Measurements from ENCODE around the gene PARD3.

Gene PARD3

DNA sequence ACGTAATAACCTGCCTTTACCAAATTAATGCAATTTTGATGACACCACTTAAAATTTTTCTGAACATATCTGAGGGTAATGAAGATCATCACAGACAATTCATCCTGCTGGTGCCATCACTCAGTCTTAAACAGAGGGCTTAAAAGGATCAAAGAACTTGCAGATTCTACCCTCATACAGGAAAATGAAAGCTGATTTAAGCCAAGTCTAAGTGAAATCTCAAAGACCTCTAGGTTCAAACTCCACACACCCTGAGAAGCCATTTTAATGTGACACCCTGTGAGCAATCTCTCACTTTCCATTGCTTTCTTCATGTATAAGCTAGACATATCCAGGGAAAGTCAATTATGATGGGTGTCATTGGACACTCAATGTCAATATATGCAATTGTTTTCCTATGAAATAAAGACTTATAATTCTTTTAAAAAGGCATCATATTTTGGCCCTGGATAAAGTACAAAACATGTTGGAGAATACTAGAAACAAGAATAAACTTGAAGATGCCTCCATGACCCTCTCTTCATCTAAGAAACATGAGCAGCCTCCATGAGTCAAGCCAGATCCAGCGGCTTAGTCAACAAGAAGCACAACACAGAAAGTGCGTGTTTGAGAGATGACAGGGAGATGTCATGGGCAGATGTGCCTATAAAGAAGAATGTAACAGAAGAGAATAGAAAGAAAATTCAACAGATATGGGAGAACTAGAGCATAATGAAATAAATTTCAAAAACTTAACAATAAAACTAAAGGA is 291.9 kb downstream of the PARD3 start:
- DNase-seq: no peak

DNA sequence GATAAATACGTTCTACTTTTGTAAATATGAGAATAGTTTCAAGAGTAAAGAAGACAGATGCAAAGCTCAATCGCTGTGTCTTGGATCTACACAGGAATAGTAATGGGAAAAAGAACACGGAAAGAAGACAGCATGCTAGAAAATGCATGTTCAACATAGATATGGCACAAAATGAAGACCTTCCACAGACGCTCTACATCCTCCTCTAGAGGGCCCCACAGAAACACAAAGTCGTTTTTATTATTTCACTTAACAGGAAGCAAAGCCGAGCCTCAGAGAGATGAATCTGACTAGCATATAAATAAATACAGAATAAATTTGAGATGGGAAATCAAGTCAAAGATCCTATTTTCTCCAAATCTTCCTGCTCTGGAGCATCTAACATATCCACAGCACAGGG is 292.6 kb downstream of the PARD3 start:
- DNase-seq: no peak

DNA sequence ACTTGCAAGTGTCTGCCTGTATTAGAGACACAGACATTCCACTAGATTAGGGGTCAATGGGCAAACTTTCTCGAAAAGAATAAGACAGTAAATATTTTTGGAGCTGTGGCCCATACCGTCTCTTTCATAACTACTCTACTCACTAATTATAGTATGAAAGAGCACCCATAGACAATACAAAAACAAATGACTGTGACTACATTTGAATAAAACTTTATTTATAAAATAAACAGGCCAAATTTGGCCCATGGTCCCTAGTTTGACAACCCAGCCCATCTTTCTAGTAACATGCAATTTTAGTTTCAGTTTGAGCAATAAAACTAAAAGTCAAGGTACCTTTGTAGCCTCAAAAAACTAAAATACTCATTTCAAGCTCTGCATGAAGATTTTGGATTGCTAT is 294.6 kb downstream of the PARD3 start:
- no peak for DNase-seq

DNA sequence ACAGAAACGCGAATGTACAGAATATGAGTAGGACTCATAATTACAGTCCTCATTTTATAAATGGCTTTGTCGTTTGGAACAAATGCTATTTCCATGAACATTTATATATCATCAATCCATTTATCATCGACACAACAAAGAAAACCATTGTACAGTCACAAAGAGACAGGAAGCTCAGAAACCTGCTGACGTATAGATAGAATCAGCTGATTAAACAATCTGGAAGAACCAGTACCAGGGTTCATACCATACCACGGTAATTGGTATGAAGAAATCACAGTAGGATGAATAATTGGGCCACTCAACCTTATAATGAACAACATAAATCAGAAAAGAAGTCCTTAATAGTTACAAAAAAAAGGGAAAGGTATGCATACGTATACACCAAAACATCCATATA is 295.0 kb downstream of the PARD3 start:
- no peak for DNase-seq

DNA sequence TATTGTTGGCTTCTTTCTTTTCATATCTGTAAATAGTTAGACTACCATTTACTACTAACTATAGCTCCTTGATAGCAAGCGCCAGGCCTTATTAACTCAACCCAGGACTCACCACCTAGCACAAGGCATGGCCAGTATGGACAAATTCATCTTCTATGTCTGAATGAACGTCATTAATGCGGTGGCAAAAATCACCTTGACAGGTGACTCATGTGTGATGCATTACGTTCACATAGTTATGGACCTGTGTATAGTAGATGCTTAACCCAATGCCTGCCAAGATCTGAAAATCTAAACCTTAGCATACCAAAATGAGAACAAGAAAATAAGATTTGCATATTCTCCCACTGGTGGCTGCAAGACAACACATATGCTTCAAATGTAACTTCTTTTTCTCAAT is 300.8 kb downstream of the PARD3 start:
- DNase-seq: no peak

DNA sequence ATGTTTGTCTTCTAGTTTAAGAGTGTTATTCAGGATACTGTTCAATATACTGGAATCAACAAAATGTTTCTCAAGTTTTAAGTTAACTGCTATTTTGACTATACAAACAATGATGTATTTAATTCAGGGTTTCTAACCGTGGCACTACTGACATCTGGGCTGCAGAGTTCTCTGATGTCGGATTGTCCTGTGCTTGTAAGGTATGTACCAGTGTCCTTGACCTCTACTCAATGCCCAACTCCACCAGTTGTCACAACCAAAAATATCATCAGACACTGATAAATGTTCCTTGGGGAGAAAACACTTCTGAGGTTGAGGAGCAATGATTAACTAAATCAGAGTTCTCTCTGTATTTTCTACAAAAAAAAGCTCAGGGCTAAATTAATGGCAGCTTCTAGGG is 301.5 kb downstream of the PARD3 start:
- no peak for DNase-seq

DNA sequence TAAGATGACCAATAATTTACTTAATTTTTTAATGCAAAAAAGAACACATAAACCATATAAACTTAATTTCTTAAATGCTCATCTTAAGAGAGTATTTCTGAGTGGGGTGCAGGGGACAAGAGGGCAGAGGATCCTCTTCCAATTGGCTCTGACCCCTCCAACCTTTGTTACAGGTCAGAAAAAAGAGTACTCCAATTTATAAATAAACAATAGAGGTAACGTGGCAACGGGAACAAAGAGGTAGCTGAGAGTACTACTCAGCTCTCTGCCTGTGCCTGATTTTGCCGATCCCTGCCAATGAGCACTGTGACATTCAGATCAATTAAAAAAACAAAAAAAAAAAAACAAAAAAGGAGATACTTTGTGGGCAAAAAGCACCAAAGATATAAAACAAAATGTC is 307.9 kb downstream of the PARD3 start:
- no peak for DNase-seq

DNA sequence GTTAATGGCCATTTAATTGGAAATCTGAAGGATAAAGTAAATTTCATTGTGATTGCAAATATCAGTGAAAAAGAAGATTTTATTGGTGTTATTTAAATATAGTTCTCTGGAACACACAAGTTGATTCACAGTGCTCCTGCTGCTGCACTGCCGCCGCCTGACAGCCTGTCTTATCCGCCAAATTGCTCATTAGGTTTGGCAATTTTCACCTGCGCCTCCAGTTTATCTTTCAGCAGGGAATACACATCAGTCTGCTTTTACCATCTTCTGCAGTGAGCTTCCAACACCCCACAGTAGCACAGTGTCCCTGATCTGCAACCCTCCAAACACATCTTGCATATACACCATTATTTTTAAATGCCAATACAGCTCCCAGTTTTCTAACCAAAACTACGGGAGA is 308.3 kb downstream of the PARD3 start:
- DNase-seq: no peak

DNA sequence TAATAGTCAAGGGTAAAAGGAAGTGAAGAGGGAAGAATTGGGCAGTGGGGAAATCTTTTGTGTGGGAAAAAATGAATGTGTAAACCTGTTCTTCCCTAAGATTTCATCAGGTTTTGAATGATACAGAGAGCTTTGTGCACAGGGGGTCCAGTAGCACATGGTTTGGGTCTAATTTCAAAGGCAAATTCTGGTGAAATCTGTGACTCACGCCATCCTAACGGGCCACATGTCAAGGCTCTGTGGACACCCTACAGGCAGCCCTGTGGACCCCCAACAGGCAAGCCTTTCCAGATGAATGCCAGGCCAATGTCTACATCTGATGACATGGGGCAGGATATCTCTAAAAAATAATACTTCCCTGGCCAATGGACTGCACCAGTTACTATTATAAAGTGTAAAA is 309.8 kb downstream of the PARD3 start:
- DNase-seq: no peak

DNA sequence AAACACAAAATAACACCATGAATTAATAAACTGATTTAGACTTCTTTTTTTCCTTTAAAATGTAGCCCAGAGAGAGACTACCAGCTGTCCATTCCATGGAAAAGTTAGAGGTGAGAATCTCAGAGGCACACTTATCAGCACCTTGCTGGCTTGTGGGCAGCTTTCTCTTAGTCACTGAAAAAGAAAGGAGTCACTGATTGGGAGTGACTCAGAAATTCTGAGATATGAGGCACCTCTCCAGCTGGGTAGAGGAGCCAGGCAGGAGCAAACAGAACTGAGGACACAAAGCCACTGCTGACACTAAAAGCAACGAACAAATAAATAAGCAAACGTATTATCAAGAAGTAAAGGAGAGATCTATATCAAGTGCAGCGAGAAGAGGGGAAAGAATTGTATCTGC is 310.6 kb downstream of the PARD3 start:
- DNase-seq: peak; percentile 4

DNA sequence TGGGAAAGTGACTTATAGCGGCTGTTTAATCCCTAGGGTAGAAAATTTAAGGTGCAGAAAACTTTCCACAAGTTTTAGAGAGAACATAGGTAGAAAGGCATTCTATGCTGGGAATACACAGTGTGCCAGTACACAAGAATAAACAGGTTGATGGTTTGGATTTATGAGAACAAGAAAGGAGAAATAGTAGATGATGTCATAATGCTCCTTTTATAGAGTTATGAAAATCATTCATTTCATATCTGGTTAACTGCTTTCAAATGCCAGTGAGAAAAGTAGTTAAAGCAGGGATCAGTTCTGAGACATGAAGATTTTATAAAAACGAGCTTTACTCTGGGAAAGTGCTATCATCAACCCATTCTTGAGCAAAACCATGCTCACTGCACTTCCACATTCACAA is 311.4 kb downstream of the PARD3 start:
- no peak for DNase-seq

DNA sequence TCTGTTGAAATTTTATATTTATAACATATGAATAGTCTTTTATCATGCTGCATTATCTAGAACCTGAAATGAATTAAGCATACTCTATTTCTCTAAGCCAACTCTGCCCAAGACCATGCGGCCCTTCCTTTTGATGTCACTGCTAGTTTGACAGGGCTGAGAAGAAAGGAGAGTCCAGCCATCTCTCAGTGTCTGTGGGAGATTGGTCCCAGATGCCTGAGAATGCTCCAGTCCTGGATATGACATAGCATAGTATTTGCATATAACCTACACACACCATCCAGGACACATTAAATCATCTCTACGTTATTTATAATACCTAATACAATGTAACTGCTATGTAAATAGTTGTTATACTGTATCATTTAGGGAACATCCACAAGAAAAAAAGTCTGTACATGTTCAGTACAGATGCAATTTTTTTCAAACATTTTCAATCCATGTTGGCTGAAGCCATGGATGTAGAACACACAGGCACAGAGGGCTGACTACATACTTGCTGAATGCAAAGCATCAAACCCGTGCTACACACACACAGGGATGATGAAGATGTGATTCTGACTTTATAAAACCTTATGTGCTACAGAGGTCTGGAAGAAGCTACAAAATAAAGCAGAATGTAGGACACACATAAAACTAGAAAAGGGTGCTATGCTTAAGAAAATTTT is 315.4 kb downstream of the PARD3 start:
- DNase-seq: no peak

DNA sequence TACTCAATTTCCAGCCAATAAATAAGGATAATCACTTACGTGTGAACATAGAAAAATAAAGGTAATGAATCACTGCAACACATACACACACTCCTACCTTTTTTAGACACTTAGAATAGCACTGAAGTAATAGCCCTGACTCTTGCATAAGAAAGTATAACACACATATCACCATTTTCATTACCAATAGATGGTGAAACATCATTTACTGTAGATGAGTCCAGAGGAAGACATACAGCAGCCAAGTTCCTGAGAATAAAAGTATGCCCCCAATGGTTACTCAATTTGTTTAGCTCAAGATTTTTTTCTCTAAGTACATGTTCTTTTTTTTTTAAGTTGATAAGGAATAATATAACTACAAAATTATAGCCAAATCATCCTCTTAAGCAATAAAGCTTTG is 316.3 kb downstream of the PARD3 start:
- no peak for DNase-seq

DNA sequence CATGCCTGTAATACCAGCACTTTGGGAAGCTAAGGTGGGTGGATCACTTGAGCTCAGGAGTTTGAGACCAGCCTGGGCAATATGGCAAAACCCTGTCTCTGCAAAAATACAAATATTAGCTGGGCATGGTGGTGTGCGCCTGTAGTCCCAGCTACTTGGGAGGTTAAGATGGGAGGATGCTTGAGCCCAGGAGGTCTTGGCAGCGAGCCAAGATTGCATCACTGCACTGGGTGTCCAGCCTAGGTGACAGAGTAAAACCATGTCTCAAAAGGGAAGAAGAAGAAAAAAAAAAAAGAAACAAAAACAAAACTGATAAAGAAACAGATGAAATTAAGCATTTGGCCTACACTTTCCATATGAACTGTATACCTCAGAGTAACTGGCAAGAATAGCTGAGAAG is 319.2 kb downstream of the PARD3 start:
- DNase-seq: no peak

DNA sequence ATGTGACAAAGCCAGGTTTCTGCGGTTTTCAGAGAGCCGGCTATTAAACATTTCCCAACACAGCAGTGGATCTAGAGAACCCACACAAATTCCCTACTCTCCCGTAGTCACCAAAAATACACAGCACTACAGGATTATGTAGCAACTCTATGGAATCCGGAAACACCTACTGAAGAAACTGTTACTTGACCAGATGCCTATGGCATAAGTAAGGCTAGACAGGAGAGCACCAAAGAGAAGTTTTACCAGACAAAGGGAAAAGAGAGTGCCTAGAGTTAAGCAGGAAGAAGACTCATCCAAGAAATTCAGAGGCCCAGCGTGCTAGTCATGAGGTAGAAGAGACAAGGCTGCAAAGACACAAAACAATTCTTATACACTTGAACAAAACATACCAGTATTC is 321.1 kb downstream of the PARD3 start:
- DNase-seq: no peak

DNA sequence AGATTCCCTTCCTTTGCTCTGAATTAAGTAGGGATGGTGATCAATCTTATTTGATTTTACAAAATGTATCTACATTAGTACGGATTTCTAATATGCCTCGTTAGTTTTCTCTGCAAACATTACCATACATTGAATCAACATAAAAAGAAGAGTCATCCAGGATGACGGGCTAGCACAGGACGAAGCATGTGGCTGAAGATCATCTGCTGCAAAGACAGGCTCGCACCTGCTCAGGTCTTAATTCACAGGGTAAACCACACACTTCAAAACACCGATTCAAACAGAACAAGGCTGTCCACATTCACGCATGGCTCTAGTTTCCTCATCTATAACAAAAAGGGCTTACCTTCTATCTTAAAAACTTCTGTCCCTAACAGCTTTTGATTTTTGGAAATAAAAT is 323.0 kb downstream of the PARD3 start:
- no peak for DNase-seq

DNA sequence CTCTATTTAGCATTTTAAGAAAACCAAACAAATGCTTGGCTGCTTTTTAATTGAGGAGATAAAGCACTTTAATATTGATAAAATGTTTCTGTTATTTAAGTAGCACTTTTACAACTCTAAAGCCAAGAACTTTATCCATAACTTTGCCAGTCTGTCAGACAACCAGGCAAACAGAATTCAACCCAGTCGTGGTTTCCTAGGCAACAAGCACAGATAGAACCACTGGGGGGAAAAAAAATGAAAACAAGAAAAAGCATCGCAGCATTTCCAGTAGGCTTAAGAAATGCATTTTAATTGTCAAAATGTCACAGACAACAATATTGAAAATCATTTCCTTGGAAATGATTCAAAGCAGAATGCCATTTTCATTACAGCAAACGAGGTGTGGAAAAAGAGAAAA is 323.4 kb downstream of the PARD3 start:
- DNase-seq: no peak

DNA sequence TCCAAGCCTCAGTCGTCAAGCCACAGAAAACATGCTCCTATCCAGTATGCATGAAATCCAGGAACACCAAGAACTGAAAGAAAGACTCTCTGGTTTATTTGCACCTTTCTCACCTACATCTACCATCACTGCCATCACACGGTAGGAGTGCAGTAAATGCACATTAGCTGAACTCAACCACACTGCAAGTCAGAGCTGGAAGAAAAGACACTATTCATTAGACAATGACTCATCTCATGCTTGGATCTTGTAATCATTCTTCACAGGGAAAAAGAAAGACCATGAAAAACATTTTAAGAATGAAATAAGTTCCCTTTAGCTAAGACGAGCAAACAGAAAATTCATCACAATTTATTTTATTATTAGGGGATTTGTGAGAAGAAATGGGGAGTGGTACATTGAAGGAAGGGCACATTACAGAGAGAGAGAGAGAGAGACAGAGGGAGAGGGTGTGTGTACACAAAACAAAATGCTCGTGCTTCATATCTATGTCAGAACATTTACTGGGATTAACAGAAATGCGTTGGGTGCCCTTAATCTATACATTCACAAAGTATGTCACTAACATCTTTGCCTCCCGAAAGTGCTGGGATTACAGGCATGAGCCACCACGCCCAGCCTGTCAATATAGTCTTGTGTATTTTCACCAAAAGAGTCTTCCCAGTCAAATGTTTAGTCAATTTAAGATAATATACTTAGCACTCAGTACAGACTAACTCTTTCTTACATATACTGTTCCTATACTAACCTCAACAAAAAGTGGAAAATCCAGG is 324.9 kb downstream of the PARD3 start:
- no peak for DNase-seq

DNA sequence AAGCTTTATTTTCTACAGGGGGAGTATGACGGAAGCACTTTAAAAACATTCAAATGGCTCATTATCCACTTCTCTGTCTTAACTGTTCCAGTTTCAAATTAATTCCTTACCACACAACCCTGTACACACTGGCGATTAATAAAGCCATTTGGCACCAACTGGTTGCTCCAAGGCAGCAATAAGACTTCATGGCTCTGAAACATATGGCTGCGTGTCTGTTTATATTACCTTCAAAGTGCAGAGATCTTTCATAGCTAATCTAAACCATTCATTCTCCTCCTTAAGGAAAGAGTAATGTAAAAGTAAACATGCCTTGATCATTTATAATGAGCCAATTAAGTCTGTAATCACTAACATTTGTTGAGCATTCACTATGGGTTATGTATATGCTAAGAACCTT is 325.7 kb downstream of the PARD3 start:
- DNase-seq: no peak

DNA sequence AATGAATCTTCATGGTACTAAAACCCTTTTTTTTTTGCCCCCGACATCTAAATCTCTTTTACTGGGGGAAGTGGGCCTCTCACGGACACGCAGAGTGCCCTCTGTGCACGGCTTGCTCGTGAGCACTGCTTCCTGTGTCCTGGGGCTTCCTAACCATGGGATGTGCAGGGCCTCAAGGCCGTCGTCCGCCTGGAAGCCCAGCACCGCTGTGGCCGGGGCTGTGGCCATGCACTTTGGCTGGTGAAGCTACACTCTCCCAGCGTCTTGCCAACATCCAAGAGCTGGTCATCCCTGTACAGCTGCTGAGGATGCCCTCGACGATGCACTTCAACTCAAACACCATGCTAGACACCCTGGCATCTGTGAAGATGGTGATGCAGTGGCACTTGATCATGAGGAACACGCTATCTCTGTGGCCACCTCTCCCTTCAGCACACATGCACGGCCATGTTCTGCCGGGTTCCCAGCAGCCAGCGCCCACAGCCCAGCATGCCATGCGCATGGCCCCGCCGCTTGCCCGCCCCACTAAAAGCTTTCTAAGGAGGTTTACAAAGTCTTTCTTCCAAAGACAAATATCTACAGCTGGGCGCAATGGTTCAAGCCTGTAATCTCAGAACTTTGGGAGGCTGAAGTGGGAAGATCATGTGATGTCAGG is 326.5 kb downstream of the PARD3 start:
- DNase-seq: no peak

DNA sequence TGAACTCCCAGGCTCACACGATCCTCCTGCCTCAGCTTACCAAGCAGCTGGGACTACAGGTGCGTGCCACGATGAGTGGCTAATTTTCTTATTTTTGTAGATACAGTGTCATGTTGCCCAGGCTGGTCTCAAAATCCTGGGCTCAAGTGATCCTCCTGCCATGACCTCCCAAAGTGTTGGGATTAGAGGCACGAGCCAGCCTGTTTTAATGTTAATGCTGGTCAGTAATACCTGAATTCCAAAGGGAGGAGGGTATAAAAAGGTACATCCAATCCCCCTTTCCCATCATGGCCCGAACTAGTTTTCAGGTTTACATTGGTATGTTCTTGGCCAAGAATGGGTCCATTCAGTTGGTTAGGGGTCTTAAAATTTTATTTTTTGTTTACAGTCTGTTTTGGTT is 329.1 kb downstream of the PARD3 start:
- no peak for DNase-seq

DNA sequence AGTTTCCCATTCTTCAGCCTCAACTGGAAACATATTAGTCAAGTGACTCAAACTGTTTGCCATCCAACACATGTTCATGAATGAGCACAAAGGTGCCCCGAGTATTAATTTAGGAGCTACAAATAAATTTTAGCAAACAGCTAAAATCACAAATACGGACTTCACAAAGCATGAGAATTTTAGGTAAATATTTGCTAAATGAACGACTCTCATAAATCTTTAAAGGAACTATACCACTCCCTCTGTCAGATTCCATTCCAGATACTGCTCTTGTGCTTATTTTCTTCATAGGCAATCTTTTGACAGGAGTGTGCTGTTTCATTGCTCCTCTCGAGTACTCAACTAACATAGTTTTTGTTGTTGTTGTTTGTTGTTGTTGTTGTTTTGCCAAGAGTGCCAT is 330.9 kb downstream of the PARD3 start:
- DNase-seq: no peak

DNA sequence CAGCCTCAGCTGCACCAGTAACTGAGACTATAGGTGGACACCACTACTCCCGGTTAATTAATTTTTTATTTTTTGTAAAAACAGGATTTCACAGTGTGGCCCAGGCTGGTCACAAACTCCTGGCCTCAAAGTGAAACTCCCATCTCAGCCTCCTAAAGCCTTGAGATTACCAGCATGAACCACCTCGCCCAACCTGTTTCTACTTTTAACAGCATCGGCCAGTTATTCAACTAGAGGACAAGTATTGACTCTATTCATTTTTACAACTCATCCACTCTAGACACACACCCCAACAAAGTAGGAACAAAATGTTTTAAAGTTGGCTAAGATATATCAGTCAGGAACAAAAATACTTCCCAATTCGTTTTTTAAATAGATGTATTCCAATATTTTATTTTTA is 334.8 kb downstream of the PARD3 start:
- DNase-seq: no peak
